ENCODE measurements around the gene CCDC9.

CCDC9 gene

DNA sequence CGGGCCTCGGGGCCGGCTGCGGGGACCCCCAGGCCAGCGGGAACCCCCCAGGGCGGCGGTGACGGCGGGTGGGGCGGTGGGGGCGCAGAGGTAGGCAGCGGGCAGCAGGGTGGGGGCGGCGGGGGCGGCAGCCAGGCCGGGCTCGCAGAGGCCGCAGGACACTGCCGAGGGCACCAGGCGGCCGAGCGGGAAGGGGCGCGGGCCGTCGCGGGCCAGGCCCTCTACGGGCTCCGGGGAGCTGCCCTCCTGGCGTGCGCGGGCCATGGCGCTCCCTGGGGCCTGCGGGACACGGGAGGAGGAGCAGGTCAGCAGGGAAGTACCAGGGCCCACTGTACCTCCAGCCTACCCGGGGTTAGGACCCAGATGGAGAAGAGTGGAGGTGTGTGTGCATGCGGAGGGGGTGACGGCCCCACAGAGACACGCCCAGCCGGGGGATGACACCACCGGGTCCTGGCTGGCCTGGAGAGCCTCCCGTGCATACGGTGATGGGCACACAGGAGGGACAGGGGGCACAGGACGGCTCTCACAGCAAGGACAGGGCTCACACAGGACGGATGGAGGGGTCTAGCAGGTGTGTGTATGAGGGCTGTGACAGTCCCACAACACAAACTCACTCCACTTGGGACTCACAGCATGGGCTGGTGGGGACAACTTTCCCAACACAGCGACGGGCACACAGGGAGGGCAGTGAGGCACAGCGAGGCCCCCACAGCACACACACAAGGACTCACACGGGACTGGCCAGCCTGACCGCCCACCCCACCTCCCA lies 28.0 kb upstream of the CCDC9 start:
- TF ChIP-seq, protein P1, sequence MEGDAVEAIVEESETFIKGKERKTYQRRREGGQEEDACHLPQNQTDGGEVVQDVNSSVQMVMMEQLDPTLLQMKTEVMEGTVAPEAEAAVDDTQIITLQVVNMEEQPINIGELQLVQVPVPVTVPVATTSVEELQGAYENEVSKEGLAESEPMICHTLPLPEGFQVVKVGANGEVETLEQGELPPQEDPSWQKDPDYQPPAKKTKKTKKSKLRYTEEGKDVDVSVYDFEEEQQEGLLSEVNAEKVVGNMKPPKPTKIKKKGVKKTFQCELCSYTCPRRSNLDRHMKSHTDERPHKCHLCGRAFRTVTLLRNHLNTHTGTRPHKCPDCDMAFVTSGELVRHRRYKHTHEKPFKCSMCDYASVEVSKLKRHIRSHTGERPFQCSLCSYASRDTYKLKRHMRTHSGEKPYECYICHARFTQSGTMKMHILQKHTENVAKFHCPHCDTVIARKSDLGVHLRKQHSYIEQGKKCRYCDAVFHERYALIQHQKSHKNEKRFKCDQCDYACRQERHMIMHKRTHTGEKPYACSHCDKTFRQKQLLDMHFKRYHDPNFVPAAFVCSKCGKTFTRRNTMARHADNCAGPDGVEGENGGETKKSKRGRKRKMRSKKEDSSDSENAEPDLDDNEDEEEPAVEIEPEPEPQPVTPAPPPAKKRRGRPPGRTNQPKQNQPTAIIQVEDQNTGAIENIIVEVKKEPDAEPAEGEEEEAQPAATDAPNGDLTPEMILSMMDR (IDR thresholded peaks at IDR 0.05; ENCODE audit: low read depth, low read length, missing control alignments) = no peak
- no peak for DNase-seq (ENCODE audit: low read depth)
- peak overlapping the region; percentile 87 for H3K4me3 ChIP-seq (ENCODE audit: low read depth, low read length)
- in situ Hi-C loops (cut with HindIII; ENCODE audit: low sequenced_read_pairs) = no loop called here

DNA sequence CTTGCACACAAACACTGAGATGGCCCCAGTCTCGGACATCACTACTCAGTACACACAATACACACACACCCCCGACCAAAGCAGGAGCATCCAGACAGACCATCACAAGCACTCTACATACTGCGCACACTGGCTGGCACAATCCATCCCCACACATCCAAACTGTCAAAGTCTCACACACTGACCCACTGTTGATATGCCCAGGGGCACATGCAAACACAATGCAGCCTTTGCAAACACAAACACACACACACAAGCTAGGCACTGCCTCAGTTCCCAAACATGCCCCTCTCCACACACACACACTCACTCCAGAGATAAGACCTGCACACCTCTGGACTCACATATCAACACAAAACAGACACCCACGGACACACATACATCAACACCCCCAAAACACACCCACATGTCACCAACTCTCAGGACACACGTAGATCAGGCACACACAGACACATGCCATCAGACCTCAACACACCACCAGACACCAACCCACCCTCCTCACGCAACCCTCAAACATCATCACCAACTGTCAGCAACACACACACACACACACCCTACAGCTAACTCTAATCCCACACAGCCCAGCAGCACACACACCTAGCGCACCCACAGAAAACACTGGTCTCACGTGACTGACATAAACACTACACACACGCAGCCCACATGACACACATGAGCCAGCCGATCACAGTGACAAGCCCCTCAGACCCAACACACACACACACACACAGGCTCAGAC lies 27.2 kb upstream of the CCDC9 start:
- TF ChIP-seq, protein P1 (IDR thresholded peaks at IDR 0.05; ENCODE audit: low read depth, low read length, missing control alignments) = no peak
- in situ Hi-C loops (cut with HindIII; ENCODE audit: low sequenced_read_pairs) = no loop called here
- no peak for DNase-seq (ENCODE audit: low read depth)
- peak overlapping the region; percentile 87 for H3K4me3 ChIP-seq (ENCODE audit: low read depth, low read length)

DNA sequence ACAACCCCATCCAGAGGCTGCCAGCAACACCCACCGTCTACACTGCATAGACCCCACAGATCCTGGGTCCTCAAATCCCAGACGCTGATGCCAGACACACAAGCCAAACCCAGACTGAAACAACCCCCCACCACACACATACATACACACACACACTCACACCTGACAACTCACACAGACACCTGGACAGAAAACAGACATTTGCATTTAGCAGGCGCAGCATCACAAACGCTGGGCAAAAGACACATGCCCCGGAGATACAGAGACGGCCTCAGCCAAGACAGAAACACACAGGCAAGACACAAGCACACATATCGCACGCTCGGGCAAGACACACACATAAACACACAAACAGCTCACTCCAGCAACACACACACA lies 26.7 kb upstream of the CCDC9 start:
- in situ Hi-C loops (cut with HindIII; ENCODE audit: low sequenced_read_pairs) = no loop called here
- H3K4me3 ChIP-seq (ENCODE audit: low read depth, low read length) = peak overlapping the region; percentile 87
- DNase-seq (ENCODE audit: low read depth) = no peak
- TF ChIP-seq, protein P1 (IDR thresholded peaks at IDR 0.05; ENCODE audit: low read depth, low read length, missing control alignments) = no peak

DNA sequence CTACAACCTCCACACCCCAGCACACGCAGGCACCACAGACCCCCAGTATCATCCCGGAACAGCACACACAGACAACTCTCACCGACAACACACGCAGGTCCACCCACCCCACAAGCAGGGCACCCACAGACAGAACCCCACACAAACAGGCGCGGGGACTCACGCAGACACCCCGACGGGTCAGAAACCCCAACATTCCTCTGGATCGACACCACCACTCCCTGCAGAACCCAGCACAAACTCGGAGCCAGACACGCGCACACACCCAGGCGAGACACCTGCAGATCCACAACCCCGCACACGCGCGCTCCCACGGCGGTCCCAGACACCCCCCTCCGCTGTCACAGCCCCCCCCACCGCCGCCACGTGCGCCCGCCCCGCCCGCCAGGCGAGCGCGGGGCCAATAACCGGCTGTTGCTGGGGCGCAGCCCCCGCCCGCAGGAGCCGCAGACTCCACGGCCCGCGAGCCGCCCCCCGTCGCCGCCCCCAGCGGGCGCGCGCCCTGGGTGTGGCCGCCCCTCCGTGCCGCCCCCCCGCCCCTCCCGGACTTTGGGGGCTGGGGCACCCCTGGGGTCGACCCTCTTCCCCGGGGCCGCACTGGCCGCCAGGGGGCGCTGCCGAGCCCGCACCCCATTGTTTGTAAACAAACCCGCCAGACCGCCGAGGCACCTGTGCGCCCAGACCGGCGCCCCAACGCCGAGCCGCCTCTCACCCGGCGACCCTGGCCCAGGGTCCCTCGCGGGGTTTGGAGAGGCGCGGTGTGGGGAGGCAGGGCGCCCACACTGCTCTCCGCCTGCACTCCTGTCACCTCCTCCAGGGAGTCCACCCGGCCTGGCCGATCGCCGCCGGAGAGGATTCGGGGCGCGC lies 26.0 kb upstream of the CCDC9 start:
- DNase-seq (ENCODE audit: low read depth) = no peak
- H3K4me3 ChIP-seq (ENCODE audit: low read depth, low read length) = peak overlapping the region; percentile 87
- TF ChIP-seq, protein P1 (IDR thresholded peaks at IDR 0.05; ENCODE audit: low read depth, low read length, missing control alignments) = peak; percentile 56
- in situ Hi-C loops (cut with HindIII; ENCODE audit: low sequenced_read_pairs) = no loop called here

DNA sequence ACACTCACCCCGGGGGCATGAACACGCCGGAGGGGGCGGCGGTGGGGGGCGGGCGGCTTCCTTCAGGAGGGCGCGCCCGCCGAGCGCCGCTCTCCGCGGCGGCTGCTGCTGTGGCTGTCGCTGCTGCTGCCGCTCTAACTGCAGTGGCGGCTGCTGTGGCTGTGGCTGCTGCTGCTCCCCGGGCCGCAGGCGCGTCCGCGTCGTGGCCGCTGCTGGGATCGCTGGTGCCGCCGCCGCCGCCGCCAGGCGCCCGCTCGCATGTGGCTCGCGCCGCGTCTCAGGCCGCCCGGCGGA lies 25.5 kb upstream of the CCDC9 start, which contains the start of gene BBC3:
BBC3 (minus strand) TSS at position 279 of the 294 bp plus-strand sequence. CDS start 2,768 bp downstream, outside the sequence.
- DNase-seq (ENCODE audit: low read depth) = no peak
- in situ Hi-C loops (cut with HindIII; ENCODE audit: low sequenced_read_pairs) = no loop called here
- TF ChIP-seq, protein P1 (IDR thresholded peaks at IDR 0.05; ENCODE audit: low read depth, low read length, missing control alignments) = no peak
- H3K4me3 ChIP-seq (ENCODE audit: low read depth, low read length) = peak within 1 kb of the TSS; percentile 87

Data from astrocyte of the cerebellum (primary cell).